Measurements from ENCODE around the gene TMEM87A. TPM values are rescaled to one million over a fixed set of nuclear protein-coding genes. Genes with fewer than 3 reads are reported as not detected.
A peak's percentile ranks its signal among the peaks of the same experiment; 100 is the strongest.
"Not testable (repeated sequence)": the region's sequence is repeated elsewhere in the genome, so short reads cannot be mapped to it uniquely, and the experiment has no call there.

TMEM87A gene, protein sequence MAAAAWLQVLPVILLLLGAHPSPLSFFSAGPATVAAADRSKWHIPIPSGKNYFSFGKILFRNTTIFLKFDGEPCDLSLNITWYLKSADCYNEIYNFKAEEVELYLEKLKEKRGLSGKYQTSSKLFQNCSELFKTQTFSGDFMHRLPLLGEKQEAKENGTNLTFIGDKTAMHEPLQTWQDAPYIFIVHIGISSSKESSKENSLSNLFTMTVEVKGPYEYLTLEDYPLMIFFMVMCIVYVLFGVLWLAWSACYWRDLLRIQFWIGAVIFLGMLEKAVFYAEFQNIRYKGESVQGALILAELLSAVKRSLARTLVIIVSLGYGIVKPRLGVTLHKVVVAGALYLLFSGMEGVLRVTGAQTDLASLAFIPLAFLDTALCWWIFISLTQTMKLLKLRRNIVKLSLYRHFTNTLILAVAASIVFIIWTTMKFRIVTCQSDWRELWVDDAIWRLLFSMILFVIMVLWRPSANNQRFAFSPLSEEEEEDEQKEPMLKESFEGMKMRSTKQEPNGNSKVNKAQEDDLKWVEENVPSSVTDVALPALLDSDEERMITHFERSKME
- total RNA-seq (100 to 1,000 TPM in 1 of 9 donors, 10 to 100 TPM in 8; 20.8 to 128 (median 52.2) TPM), polyA plus RNA-seq (10 to 100 TPM; 16.8 to 64.4 (median 20.1) TPM)
- long read RNA-seq, donor 1, transcript TMEM87A-202 (20 exons, 3,109 nt) = major isoform, 20 of 28 reads
- long read RNA-seq, donor 1, partial matches to known transcripts = 8 of 28 reads
- long read RNA-seq, donor 1, other reads (novel, unspliced or antisense) = 0 of 28 reads
- long read RNA-seq, donor 2, transcript TMEM87A-202 (20 exons, 3,109 nt) = major isoform, 18 of 19 reads
- long read RNA-seq, donor 2, partial matches to known transcripts = 0 of 19 reads
- long read RNA-seq, donor 2, other reads (novel, unspliced or antisense) = 0 of 19 reads
- long read RNA-seq, donor 3, transcript TMEM87A-202 (20 exons, 3,109 nt) = major isoform, 15 of 20 reads
- long read RNA-seq, donor 3, partial matches to known transcripts = 5 of 20 reads
- long read RNA-seq, donor 3, other reads (novel, unspliced or antisense) = 0 of 20 reads
- long read RNA-seq, donor 4, transcript TMEM87A-202 (20 exons, 3,109 nt) = major isoform, 41 of 58 reads
- long read RNA-seq, donor 4, partial matches to known transcripts = 6 of 58 reads
- long read RNA-seq, donor 4, other reads (novel, unspliced or antisense) = 11 of 58 reads
- long read RNA-seq, donor 5, transcript TMEM87A-202 (20 exons, 3,109 nt) = major isoform, 123 of 158 reads
- long read RNA-seq, donor 5, partial matches to known transcripts = 4 of 158 reads
- long read RNA-seq, donor 5, other reads (novel, unspliced or antisense) = 26 of 158 reads
- long read RNA-seq, donor 6, transcript TMEM87A-202 (20 exons, 3,109 nt) = major isoform, 18 of 26 reads
- long read RNA-seq, donor 6, partial matches to known transcripts = 6 of 26 reads
- long read RNA-seq, donor 6, other reads (novel, unspliced or antisense) = 2 of 26 reads
- long read RNA-seq, donor 7, transcript TMEM87A-202 (20 exons, 3,109 nt) = major isoform, 11 of 12 reads
- long read RNA-seq, donor 7, partial matches to known transcripts = 0 of 12 reads
- long read RNA-seq, donor 7, other reads (novel, unspliced or antisense) = 0 of 12 reads
- long read RNA-seq, donor 8, transcript TMEM87A-202 (20 exons, 3,109 nt) = major isoform, 28 of 83 reads
- long read RNA-seq, donor 8, partial matches to known transcripts = 54 of 83 reads
- long read RNA-seq, donor 8, other reads (novel, unspliced or antisense) = 0 of 83 reads
- long read RNA-seq, donor 9, transcript TMEM87A-202 (20 exons, 3,109 nt) = major isoform, 17 of 18 reads
- long read RNA-seq, donor 9, partial matches to known transcripts = 0 of 18 reads
- long read RNA-seq, donor 9, other reads (novel, unspliced or antisense) = 0 of 18 reads
- long read RNA-seq, donor 10, transcript TMEM87A-202 (20 exons, 3,109 nt) = major isoform, 8 of 22 reads
- long read RNA-seq, donor 10, partial matches to known transcripts = 13 of 22 reads
- long read RNA-seq, donor 10, other reads (novel, unspliced or antisense) = 0 of 22 reads

DNA sequence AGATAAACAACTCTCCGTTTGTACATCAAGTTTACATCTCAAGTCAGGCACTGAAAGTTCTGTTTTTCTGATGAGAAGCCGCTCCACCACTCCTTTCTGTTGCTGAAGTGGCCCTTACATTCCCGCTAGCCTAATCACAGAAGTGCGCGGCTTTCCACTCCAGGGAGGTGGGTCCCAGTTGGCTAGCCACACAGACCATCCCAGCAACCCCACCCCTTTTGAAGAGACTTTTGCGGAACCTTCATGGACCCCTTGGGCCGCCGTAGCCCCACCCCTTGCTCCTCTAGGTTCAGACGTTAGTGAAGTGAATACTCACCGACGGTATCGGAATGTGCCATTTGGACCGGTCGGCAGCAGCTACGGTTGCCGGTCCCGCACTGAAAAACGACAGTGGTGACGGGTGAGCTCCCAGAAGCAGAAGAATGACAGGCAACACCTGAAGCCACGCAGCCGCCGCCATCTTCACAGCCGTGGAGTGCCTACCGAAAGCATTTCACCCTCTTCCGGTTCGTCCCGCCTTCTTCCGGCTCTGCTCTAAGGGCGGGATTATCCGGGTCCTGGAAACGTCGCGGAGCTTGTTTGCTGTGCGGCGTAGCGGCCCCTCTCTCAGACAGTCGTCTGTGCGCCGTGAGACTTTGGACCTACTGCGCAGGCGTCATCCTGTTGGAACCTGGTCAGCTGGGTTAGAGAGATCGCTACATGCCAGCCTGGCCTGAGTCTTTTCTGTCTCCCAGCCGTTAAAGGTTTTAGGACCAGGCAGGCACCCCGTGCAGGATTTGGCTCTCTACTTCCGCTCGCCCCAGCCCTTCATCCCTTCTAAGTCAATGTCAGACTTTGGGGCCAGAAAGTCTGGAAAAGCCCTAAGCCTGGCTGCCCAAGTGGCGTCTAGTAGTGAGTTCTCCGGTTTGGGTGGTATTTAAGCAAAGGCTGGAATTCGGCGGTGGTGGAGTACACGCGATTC lies at the start of gene TMEM87A, which contains the start of gene GANC:
Gene TMEM87A (minus strand): TSS at position 495 of the 961 bp plus-strand sequence. CDS start 35 bp downstream, at position 460.
Gene GANC (plus strand): TSS at position 263 of the 961 bp plus-strand sequence. CDS start 1,281 bp downstream, outside the sequence.
- peak; percentile 37 to 94 for TF ChIP-seq POLR2A (IDR thresholded peaks at IDR 0.05)
- TF ChIP-seq, protein P1, sequence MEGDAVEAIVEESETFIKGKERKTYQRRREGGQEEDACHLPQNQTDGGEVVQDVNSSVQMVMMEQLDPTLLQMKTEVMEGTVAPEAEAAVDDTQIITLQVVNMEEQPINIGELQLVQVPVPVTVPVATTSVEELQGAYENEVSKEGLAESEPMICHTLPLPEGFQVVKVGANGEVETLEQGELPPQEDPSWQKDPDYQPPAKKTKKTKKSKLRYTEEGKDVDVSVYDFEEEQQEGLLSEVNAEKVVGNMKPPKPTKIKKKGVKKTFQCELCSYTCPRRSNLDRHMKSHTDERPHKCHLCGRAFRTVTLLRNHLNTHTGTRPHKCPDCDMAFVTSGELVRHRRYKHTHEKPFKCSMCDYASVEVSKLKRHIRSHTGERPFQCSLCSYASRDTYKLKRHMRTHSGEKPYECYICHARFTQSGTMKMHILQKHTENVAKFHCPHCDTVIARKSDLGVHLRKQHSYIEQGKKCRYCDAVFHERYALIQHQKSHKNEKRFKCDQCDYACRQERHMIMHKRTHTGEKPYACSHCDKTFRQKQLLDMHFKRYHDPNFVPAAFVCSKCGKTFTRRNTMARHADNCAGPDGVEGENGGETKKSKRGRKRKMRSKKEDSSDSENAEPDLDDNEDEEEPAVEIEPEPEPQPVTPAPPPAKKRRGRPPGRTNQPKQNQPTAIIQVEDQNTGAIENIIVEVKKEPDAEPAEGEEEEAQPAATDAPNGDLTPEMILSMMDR (IDR thresholded peaks at IDR 0.05) = no peak
- H3K36me3 ChIP-seq (replicated peaks in 1 of 2) = peaks cover 0 to 1% of the 10 kb centered on the region in 2 donors
- 0 to 1% (median 0%) methylated on average over 31 to 52 of the region's 52 CpGs for WGBS, 4 donors
- intact Hi-C loops (cut with DNase I) = no loop called here
- peak; percentile 96 to 99 (median 98) for DNase-seq
- peak within 1 kb of the TSS; percentile 22 to 81 (median 67) for H3K4me3 ChIP-seq
- no peaks in the 10 kb centered on the region for H3K27me3 ChIP-seq
- H3K9me3 ChIP-seq (replicated peaks in 1 of 3) = no peaks in the 10 kb centered on the region
- peaks cover 33 to 54% of the 10 kb centered on the region in 2 donors for H3K4me1 ChIP-seq (replicated peaks in 1 of 2)
- peak within 1 kb of the TSS; percentile 96 to 99 (median 97) for H3K27ac ChIP-seq

DNA sequence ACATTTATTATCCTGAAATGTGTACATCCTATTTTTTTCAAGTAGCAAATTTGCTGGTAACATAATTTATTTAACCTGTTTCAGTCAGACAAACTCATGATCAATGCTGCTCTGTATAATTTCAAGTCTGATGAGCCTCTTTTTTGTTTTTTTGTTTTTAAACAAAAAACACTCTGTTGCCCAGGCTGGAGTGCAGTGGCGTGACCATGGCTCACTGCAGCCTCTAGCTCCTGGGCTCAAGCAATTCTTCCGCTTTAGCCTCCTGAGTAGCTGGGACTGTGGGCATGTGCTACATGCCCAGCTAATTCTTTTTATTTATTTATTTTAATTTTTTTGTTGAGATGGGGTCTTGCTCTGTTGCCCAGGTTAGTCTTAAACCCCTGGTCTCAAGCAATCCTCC lies 46.0 kb upstream of the TMEM87A start:
- intact Hi-C loops (cut with DNase I) = no loop called here
- 94 to 100% (median 98%) methylated on average over 2 of the region's 2 CpGs for WGBS, 4 donors
- Histone ChIP-seq H3K4me3 (no peak overlapping the region), H3K9me3 (replicated peaks in 1 of 3) (no peaks in the 10 kb centered on the region), H3K36me3 (replicated peaks in 1 of 2) (no peaks in the 10 kb centered on the region), H3K27ac (no peak overlapping the region), H3K27me3 (no peaks in the 10 kb centered on the region), H3K4me1 (replicated peaks in 1 of 2) (no peaks in the 10 kb centered on the region)
- DNase-seq = no peak
- no peak for TF ChIP-seq POLR2A (IDR thresholded peaks at IDR 0.05)
- TF ChIP-seq, protein P1 (IDR thresholded peaks at IDR 0.05) = no peak

DNA sequence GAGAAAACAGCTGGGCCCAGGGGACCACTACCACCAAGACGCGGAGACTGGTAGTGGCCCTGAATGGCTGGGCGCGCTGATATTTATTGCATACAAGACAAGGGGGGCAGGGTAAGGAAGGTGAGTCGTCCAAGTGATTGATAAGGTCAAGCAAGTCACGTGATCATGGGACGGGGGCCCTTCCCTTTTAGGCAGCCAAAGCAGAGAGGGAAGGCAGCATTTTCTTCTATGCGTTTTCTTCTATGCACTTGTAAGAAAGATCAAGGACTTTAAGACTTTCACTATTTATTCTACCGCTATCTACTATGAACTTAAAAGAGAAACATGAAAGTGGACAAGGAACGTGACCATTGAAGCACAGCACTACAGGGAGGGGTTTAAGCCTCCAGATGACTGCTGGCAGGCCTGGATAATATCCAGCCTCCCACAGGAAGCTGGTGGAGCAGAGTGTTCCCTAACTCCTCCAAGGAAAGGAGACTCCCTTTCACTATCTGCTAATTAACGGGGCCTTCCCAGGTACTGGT lies 43.1 kb upstream of the TMEM87A start:
- intact Hi-C loops (cut with DNase I); H3K27me3 ChIP-seq; H3K4me1 ChIP-seq (replicated peaks in 1 of 2); DNase-seq; H3K36me3 ChIP-seq (replicated peaks in 1 of 2); H3K27ac ChIP-seq; H3K9me3 ChIP-seq (replicated peaks in 1 of 3); H3K4me3 ChIP-seq: not testable (repeated sequence)
- 42 to 56% (median 53%) methylated on average over 11 of the region's 11 CpGs for WGBS, 4 donors

All from adrenal gland (tissue), 19 donors.